GM21619 (cell line): Measurements from ENCODE around the gene ORAI2.
"Not testable (repeated sequence)": the region's sequence is repeated elsewhere in the genome, so short reads cannot be mapped to it uniquely, and the experiment has no call there.

ENCODE experiments used
- ATAC-seq: cut with Tn5 transposase; IDR thresholded peaks from one replicate; pipeline ENCODE4 v1.9.1; 2021; ENCODE audit not compliant: unreplicated experiment

The ORAI2 gene

DNA sequence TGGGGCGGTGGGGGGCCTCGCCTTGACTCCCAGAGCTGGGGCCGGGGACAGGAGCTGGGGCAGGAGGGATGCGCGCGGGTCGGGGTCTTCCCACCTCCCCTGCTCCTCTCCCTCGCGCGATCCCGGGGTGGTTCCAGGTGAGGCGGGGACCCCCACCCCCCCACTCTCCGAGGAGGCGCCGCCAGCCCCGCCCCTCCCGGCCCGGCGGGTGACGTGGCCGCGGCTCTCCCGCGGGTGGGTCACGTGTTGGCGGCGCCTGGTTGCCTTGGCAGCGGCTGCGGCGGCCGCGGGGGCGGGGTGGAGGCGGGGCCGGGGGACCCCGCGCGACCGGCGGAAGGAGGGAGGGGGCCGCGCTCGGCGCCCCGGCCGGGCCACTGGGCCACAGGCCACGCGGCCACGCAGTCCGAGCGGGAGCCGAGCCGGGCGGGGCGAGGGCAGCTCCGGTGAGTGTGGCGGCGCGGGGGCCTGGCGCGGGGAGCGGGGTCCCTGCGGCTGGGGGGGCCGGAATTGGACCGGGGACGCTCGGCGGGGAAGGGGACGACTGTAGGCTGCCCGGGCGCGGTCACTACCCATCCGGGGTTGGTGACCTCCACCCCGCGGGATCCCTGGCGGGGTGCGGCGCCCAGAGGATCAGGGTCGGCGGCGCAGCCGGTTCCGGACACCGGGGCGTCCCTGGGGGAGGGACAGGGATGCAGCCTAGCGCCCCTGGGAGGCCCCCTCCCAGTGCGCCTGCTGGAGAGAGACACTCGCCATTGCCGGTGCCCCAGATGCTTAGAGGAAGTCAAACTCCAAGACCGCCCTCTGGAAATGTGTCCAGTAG lies at the start of gene ORAI2:
TSS of gene ORAI2 (plus strand) at position 357 of the 820 bp plus-strand sequence. CDS start 5,382 bp downstream, outside the sequence.
- peak; percentile 54 for ATAC-seq

DNA sequence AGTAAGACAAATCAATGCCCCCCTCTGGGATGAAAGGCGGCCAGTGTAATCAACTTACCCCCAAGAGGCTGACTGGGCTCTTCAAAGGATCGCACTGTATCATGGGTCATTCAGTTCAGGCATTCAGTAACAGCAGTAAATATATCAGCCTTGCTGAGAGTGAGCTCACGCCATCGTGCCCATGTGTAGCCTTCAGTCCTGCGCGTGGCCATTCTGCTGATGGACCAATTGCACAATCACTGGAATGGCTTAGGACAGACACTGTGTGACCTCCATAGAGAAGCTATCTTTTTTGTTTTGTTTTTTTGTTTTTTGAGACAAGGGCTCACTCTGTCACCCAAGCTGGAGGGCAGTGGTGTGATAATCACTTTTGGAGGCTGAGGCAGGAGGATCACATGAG lies 46.3 kb upstream of the ORAI2 start:
- ATAC-seq: no peak

DNA sequence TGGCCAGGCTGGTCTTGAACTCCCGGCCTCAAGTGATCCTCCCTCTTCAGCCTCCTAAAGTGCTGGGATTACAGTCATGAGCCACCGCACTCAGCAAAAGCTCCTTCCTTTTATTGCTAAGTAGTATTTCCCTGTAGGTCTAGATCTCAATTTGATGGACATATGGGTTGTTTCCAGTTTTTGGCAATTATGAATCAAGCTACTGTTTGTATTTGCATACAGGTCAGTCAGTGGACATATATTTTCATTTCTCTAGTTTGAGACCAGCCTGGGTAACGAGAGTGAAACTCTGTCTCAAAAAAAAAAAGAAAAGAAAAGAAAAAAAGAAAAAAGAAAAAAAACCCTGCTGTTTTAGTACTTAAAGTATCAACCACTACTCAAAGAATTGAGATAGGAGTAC lies 43.6 kb upstream of the ORAI2 start:
- peak; percentile 55 for ATAC-seq

DNA sequence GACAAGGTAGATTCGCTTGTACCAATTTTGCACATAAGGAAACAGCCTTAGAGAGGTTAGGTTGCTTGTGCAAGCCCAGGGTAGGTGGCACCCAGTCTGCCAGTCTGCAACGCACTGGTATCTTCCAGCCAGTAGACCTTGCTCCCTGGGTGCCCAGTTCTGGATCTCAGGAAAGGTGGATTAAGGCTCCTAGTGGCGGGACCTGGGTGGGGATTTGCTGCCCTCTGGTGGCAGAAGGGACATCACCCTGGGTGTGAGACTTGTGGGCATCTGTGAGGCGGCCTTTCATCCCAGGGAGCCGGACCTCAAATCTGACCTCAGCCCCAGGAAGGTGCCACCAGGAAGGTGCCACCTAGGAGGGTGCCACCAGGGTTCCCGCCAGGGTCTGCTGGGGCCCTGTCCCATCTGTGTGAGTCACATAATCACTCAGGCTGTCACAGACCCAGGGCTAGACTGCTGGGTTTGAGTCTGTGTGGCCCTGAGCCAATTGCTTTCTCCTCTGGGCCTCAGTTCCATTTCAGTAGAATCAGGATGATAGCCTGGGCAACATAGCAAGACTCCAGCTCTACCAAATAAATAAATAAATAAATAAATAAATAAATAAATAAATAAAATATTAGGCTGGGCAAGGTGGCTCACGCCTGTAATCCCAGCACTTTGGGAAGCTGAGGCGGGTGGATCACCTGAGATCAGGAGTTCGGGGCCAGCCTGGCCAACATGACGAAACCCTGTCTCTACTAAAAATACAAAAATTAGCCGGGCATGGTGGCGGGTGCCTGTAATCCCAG lies 42.5 kb upstream of the ORAI2 start:
- peak; percentile 49 for ATAC-seq

DNA sequence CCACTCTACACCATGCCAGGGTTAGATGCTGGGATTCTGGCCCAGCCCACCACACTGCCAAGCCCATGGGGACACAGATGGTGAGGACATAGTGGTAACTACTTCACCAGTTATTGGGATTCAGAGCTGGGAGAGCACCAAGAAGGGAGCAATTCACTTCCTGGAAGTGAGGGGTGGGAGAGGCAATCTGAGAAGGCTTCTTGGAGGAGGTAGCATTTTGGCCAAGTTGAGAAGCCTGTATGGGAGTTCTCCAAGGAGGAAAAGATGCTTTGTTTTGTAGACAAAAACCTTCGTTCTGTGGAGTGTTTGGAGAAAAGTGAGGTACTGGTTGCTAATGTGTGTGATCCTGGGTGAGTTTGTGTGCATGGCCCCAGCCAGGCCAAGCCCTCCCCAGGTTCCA lies 41.0 kb upstream of the ORAI2 start:
- no peak for ATAC-seq

DNA sequence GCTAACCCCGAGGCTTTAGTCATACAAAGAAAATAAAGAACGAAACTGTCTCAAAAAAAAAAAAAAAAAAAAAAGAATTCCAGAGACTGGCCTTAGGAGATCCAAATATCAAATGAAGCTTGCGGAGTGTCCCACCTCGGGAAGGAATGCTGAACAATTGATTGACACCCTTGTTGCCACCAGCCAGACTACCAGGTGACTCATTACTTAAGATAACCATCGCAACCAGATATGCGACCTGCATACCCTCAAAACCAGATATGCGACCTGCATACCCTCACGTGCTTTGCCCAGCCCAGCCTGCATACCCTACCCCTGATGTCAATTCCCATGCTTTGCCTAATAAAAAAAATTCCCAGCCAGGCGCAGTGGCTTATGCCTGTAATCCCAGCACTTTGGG lies 39.9 kb upstream of the ORAI2 start:
- no peak for ATAC-seq

DNA sequence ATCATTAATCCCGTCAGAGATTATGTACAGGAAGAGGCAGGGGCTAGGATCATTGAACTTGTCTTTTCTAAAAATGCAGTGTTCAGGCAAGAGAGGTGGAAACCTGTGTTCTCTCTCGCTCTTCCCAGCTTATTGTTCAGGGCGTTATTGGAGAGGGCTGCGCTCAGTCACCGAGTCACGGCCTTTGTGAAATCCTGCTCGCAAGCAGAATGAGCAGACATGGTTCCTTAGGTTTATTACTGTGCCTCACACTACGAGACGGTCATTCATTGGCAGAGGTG lies 37.8 kb upstream of the ORAI2 start:
- no peak for ATAC-seq

DNA sequence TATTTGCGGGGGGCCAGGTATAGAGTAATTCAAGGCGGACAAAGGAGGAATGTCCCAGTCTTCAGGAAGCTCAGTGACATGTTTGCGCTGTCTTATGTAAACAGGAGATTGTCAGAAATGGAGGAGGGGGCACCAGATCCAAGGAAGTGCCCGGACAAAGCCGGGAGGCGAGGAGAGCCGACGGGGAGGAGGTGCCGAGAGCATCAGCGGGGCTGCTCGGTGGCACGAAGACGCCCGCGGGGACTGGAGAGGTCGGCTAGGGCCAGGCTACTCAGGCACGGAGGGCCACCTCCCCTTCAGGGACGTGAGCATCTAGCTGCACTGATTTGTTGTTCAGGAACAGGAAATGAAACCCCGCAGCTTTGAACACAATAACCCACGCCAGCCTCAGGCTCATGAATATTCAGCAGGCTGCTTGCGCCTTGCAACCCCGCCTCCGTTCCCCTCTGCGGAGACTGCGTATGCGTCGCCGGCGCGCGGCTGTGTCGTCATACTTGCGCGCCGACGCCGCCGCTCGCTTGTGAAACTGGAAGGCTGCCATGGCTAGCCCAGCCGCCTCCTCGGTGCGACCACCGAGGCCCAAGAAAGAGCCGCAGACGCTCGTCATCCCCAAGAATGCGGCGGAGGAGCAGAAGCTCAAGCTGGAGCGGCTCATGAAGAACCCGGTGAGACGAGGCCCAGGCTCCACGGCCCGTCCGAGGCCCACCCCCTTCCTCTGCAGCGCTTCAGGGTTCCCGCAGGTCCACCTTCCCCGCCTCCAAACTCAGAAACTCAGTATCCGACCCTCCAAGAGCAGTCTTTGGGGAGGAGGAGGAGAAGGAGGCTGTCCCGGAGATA lies 37.3 kb upstream of the ORAI2 start, which contains the start of gene PRKRIP1:
TSS of gene PRKRIP1 (plus strand) at position 491 of the 837 bp plus-strand sequence. CDS start at position 540, 49 bp downstream.
- ATAC-seq: peak; percentile 98

DNA sequence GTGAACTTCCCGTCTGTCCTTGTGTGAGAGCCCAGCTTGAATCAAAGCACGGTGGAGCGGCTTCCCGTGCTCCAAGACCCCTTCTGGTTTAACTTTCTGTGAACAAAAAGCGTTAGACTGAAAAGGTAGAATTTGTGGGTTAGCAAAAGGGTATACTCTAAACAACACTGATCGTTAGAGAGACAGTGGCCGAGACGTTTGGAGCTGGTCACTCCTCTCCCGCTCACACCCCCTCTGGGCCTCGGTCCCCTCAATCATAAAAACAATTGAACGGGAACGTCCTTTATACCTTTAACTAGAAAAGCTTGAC lies 36.7 kb upstream of the ORAI2 start:
- no peak for ATAC-seq

DNA sequence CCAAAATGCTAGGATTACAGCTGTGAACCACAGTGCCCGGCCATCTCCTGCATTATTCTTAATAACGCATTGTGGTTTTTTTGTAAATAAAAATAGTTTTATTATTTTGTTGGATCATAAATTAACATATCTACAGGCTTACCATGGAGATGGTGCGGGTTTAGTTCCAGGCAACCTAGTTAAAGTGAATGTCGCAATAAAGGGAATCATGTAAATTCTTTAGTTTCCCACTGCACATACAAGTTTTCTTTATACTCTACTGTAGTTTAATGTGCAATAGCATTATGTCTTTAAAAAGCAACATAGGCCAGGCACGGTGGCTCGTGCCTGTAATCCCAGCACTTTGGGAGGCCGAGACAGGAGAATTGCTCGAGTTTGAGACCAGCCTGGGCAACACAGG lies 34.8 kb upstream of the ORAI2 start:
- no peak for ATAC-seq

DNA sequence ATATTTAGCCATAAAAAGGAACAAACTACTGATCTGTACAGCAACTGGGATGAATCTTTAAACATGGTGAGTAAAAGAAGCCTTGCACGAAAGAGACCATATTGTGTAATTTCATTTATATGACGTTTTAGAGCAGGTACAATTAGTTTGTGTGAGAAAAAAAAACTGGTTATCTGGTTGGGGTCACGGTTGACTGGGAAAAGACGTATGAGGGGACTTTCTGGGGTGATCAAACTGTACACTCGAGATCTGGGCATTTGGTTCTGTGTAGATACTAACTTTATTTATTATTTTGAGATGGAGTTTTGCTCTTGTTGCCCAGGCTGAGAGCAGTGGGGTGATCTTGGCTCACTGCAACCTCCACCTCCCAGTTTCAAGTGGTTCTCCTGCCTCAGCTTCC lies 33.0 kb upstream of the ORAI2 start:
- no peak for ATAC-seq

DNA sequence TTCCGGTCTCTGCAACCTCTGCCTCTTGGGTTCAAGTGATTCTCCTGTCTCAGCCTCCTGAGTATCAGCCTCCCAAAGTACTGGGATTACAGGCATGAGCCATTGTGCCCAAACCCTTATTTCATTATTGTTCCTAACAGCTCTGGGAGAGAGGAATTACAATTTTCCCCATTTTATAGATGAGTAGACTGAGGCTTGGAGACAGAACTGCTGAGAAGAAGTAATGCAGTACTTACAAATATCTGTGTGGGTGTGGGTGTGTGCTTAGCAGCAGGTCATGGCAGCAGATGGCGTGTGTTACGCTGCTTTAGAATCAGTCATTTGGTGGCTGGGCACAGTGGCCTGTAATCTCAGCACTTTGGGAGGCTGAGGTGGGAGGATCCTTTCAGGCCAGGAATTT lies 29.8 kb upstream of the ORAI2 start:
- ATAC-seq: no peak

DNA sequence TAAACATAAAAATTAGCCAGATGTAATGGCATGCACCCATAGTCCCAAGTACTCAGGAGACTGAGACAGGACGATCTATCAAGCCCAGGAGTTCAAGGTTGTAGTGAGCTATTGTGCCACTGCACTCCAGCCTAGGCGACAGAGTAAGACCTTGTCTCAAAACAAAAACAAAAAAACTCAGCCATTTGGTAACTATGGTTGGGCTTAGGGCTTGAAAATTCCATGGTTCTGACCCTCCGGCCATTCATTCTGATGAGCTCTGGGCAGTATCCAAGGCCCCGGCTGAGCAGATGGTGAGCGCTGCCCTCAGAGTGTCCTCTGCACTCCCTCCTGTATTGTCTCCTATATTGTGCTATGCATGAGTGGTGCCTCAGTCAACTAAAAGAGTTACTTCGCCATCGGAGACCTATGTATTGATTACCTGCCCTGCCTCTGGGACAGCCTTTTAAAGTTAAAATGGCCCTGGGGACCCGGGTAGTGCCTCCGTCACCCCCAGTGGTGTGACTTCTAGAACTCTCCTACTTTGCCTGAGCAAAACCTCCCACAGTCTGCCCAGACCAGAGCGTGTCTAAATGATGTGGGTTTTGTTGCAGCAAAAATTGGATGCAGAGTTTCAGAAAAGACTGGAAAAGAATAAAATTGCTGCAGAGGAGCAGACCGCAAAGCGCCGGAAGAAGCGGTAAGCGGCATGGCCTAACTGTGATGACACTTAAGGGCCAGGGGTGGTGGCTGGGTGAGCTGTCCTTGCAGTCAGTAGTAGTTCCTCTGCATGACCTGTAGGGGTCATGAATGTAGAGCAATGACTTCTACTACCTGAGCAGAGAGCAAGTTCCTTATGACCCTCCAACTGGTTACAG lies 29.1 kb upstream of the ORAI2 start:
- peak; percentile 83 for ATAC-seq

DNA sequence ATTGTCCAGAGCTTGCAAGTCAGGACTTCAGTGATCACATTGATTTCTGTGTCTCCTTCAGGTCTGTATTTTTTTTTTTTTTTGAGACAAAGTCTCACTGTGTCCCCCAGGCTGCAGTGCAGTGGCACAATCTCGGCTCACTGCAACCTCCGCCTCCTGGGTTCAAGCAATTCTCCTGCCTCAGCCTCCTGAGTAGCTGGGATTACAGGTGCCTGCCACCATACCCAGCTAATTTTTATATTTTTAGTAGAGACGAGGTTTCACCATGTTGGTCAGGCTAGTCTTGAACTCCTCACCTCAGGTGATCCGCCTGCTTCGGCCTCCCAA lies 28.6 kb upstream of the ORAI2 start:
- not testable (repeated sequence) for ATAC-seq

DNA sequence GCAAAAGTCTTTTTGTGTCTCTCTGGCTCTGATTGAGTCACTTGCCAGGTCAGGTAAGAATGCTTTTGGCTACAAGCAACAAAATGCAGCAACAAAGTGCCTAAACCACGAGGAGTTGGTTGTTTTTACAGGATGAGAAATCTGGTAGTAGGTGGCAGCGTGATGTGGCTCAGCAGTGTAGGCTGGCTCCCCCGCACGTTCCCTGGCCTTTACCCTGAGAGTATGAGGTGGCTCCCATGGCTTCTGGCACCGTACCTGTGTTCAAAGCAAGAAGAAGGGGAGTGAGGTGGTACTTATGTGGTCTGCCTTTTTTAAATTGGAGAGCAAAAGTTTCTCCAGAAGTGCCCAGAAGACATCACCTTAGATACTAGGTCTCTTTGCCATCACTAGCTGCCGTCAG lies 25.5 kb upstream of the ORAI2 start:
- peak; percentile 6 for ATAC-seq

DNA sequence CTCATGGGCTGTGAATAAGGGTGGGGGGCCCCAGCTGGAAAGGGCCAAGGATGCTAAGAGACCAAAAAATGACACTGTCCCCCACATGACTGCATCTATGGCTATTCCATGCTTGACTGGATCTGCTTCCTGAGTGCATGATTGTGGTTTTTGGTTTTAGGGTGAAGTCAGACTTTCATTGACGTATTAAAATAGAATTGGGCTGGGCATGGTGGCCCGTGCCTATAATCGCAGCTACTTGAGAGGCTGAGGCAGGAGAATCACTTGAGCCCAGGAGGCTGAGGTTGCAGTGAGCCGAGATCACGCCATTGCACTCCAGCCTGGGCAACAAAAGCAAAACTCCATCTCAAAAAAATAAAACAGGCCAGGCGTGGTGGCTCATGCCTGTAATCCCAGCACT lies 24.8 kb upstream of the ORAI2 start:
- peak; percentile 62 for ATAC-seq

DNA sequence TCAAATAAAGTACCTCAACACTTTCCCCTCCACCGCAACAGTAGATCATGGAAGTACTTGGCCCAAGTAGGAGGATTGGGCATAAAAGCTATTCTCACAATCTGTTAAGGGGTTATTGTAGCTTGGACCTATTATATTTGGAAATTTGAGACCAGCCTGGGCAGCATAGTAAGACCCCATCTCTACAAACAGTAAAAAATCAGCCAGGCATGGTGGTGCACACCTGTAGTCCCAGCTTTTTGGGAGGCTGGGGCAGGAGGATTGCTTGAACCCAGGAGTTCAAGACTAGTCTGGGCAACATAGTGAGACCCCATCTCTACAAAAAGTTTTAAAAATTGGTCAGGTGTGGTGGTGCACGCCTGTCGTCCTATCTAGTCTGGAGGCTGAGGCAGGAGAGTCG lies 24.0 kb upstream of the ORAI2 start:
- no peak for ATAC-seq

DNA sequence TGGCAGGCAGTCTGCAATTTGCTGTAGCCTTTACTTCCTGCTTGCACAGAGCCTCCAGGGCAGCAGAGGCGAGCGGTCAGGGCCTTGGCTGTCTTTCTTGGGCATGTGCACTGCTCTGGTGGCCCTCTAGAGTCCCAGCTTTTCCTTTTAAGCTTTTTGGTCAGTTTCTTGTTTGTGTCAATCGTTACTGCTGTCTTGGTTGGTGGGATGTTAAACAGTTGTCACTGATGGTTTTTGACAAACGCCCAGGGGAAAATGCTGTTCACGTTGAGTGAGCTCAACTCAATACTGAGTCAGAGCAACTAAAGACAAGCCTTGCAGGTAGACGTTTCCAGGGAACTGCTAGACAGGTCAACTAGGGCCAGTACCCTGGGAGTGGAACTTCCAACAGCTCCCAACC lies 23.3 kb upstream of the ORAI2 start:
- ATAC-seq: no peak

DNA sequence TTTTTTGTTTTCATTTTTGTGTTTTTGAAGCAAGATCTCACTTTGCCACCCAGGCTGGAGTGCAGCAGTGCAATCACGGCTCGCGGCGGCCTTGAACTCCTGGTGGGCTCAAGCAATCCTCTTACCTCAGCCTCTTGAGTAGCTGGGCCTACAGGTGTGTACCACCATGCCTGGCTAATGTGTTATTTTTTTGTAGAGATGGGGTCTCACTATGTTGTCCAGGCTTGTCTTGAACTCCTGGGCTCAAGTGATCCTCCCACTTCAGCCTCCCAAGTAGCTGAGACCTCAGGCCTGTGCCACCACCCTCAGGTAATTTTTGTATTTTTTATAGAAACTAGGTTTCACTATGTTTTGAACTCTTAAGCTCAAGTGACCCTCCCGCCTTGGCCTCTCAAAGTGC lies 22.5 kb upstream of the ORAI2 start:
- no peak for ATAC-seq

DNA sequence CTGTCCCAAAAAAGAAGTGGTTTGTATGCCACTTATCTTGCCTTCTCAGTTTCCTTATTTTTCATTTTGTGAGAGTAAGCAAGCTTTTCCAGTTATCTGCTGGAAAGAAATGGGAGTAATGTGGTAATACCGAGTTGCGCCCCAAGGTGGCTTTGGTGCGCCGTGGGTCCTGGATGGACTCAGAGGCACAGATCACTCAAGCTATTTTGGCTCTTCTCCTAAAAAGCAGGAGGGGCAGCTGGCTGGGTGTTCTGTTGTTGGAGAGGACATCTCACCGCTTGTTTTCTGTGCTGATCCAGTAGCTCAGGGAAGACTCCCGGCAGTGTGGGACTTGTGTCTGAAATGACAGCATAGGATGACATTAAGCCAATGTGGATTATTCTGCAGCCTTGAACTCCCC lies 20.8 kb upstream of the ORAI2 start:
- ATAC-seq: no peak

DNA sequence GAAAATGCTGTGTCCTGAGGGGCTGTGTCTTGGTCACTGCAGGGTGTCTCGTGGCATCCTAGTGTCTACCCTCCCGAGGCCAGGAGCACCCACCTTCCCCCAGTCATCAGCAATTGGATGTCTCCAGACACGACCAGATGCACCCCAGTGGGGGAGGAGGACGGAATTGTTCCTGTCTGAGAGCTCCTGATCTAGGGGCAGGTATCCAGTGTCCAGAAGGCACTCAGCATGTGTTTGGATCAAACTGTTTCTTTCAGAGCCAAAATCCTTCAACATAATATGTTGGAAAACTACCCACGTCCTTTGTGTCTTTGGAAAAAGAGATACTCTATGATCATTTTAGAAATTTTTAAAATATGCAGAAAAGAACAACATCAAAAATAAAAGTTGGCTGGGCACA lies 20.3 kb upstream of the ORAI2 start:
- ATAC-seq: no peak
